ENCODE data around the gene DIPK1B. TPM values are rescaled to one million over a fixed set of nuclear protein-coding genes. Genes with fewer than 3 reads are reported as not detected.
A peak's percentile ranks its signal among the peaks of the same experiment; 100 is the strongest.
"Not testable (repeated sequence)": the region's sequence is repeated elsewhere in the genome, so short reads cannot be mapped to it uniquely, and the experiment has no call there.

Gene DIPK1B
- total and polyA plus RNA-seq, 12 donors: 15.7 to 37.9 (median 18.3) TPM

DNA sequence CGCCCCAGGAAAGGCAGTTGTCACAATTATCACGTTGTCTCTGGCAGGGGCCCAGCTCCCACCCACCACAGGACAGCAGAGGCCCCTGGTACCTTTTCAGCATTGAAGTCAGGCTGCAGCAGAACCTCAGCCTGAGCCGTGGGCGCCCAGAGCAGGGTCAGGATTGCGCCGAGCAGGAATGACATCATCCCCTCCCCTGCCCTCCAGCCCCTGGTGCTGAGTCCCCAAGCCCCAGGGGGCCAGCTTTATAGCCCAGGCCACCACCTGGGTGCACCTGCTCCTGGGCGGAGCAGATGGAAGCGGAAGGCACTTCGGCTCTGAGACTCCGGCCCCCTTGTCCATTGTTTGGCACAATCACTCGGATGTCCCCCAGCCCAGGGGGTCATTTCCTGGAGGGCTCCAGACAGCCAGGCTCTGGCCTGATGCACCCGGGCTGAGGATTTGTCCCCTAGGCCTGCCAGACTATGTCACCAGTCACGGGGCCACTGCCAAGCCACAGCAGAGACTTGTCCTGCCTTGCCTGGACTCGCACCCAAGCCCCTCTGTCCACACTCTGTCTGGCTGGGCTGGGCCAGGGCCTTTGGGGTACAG, 52.0 kb downstream of the DIPK1B start, which contains the start of gene LCN15:
Gene LCN15 (minus strand): TSS at position 218 of the 591 bp plus-strand sequence. CDS start 30 bp downstream, at position 188.
- Histone ChIP-seq H3K27me3 (peaks cover 0 to 35% (median 11%) of the 10 kb centered on the region in 7 donors), H3K36me3 (no peaks in the 10 kb centered on the region), H3K27ac (peak within 1 kb of the TSS in 6 of 10 donors; percentile 40 to 67 (median 52)), H3K9me3 (no peaks in the 10 kb centered on the region), H3K4me3 (no peak within 1 kb of the TSS), H3K4me1 (peaks cover 0 to 32% (median 8%) of the 10 kb centered on the region in 9 donors)
- TF ChIP-seq, protein P1, sequence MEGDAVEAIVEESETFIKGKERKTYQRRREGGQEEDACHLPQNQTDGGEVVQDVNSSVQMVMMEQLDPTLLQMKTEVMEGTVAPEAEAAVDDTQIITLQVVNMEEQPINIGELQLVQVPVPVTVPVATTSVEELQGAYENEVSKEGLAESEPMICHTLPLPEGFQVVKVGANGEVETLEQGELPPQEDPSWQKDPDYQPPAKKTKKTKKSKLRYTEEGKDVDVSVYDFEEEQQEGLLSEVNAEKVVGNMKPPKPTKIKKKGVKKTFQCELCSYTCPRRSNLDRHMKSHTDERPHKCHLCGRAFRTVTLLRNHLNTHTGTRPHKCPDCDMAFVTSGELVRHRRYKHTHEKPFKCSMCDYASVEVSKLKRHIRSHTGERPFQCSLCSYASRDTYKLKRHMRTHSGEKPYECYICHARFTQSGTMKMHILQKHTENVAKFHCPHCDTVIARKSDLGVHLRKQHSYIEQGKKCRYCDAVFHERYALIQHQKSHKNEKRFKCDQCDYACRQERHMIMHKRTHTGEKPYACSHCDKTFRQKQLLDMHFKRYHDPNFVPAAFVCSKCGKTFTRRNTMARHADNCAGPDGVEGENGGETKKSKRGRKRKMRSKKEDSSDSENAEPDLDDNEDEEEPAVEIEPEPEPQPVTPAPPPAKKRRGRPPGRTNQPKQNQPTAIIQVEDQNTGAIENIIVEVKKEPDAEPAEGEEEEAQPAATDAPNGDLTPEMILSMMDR (IDR thresholded peaks at IDR 0.05): no peak
- intact Hi-C loops (cut with DNase I): no loop called here
- peak; percentile 5 to 48 (median 28) for ATAC-seq
- DNase-seq: no peak
- 64 to 66% methylated on average over 14 of the region's 14 CpGs for WGBS, 2 donors

DNA sequence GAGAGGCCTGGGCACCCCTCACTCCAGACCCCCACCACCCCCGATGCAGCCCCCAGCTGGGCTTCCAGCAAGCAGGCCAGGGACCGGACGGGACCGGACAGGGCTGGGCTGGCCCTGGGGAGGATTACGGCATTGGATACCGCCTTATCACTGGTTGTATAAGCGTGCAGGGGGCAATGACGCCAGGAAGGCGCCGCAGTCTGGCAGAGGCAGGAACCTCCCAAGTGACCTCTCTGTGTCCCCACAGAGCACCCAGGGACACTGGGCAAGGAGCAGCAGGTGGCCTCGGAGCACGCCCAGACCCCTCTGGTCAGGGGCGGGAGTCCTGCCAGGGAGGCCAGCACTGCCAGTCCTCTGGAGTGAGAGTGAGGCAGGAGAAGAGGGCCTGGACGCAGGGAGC, 52.7 kb downstream of the DIPK1B start:
- H3K27ac ChIP-seq: peak overlapping the region in 6 of 10 donors; percentile 40 to 67 (median 52)
- H3K36me3 ChIP-seq: no peaks in the 10 kb centered on the region
- ATAC-seq: peak; percentile 49 to 82 (median 68)
- 71 to 78% methylated on average over 14 of the region's 14 CpGs for WGBS, 2 donors
- peaks cover 0 to 35% (median 11%) of the 10 kb centered on the region in 7 donors for H3K27me3 ChIP-seq
- TF ChIP-seq, protein P1 (IDR thresholded peaks at IDR 0.05): no peak
- H3K4me3 ChIP-seq: no peak overlapping the region
- intact Hi-C loops (cut with DNase I): no loop called here
- DNase-seq: peak; percentile 46 to 48
- H3K4me1 ChIP-seq: peaks cover 0 to 32% (median 8%) of the 10 kb centered on the region in 9 donors
- H3K9me3 ChIP-seq: no peaks in the 10 kb centered on the region

DNA sequence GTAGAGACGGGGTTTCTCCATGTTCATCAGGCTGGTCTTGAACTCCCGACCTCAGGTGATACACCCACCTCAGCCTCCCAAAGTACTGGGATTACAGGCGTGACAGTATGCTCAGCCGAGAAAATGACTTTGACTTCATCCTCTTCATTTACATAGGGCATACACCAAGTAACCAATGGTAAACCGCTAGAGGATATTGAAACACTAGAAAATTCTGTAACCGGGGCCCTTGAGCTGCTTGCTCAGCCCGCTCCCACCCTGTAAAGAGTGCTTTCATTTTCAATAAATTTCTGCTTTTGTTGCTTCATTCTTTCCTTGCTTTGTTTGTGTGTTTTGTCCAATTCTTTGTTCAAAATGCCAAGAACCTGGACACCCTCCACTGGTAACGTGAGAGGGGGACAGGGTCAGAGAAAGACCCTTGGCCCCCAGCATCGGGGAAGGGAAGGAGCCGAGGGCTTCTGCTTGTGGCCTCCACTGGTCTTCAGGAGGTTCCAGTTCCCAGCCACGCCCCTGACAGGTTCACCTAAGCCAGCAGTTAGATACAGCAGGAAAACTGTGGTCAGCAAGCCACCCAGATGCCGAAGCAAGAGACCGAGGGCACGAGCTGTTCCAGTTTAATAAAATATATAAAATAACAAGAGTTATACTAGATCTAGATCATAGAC, 53.5 kb downstream of the DIPK1B start:
- Histone ChIP-seq H3K27ac (peak overlapping the region in 3 of 10 donors; percentile 43 to 55 (median 49)), H3K4me1 (peaks cover 0 to 27% (median 7%) of the 10 kb centered on the region in 9 donors), H3K27me3 (peaks cover 0 to 32% (median 11%) of the 10 kb centered on the region in 7 donors)
- WGBS, 2 donors: 89 to 92% methylated on average over 14 of the region's 14 CpGs
- ATAC-seq; H3K4me3 ChIP-seq; DNase-seq; H3K9me3 ChIP-seq; intact Hi-C loops (cut with DNase I); H3K36me3 ChIP-seq: not testable (repeated sequence)

DNA sequence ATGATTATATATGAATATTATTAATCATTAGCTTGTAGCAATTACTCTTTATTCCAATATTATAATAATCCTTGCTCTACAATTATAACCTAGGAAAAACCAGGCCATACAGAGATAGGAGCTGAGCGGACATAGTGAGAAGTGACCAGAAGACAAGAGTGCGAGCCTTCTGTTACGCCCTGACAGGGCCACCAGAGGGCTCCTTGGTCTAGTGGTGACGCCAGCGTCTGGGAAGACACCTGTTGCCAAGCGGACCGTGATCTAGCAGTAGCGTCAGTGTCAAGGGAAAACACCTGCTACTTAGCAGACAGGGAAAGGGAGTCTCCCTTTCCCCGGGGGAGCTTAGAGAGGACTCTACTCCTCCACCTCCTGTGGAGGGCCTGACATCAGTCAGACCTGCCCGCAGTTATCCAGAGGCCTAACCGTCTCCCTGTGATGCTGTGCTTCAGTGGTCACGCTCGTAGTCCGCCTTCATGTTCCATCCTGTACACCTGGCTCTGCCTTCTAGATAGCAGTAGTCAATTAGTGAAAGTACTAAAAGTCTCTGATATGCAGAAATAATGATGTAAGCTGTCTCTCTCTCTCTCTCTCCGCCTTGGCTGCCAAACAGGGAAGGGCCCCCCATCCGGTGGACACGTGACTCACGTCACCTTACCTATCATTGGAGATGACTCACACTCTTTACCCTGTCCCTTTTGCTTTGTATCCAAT, 54.2 kb downstream of the DIPK1B start:
- H3K27me3 ChIP-seq: peaks cover 0 to 32% (median 11%) of the 10 kb centered on the region in 7 donors
- peak; percentile 49 to 50 for DNase-seq
- H3K9me3 ChIP-seq; H3K36me3 ChIP-seq; ATAC-seq; H3K27ac ChIP-seq; H3K4me3 ChIP-seq; intact Hi-C loops (cut with DNase I): not testable (repeated sequence)
- TF ChIP-seq, protein P1 (IDR thresholded peaks at IDR 0.05): peak; percentile 8 to 59 (median 46)
- H3K4me1 ChIP-seq: peaks cover 0 to 22% (median 4%) of the 10 kb centered on the region in 9 donors
- WGBS, 2 donors: 36 to 41% methylated on average over 18 of the region's 18 CpGs
